ENCODE measurements around the gene PRKAR1A. TPM values are rescaled to one million over a fixed set of nuclear protein-coding genes. Genes with fewer than 3 reads are reported as not detected.
A peak's percentile ranks its signal among the peaks of the same experiment; 100 is the strongest.
"Not testable (repeated sequence)": the region's sequence is repeated elsewhere in the genome, so short reads cannot be mapped to it uniquely, and the experiment has no call there.

The PRKAR1A gene
- total and polyA plus RNA-seq, 8 donors, result 22.6 to 137 (median 74.7) TPM

GRCh38 chr17:68514831-68515635 is 2.8 kb downstream of the PRKAR1A start:
- Histone ChIP-seq H3K4me1 (peaks cover 0 to 26% (median 8%) of the 10 kb centered on the region in 3 donors), H3K36me3 (peaks cover 0 to 9% (median 5%) of the 10 kb centered on the region in 3 donors), H3K27me3 (no peaks in the 10 kb centered on the region), H3K4me3 (peak overlapping the region in 1 of 4 donors; percentile 13), H3K9me3 (no peaks in the 10 kb centered on the region), H3K27ac (peak overlapping the region in 1 of 4 donors; percentile 48)
- ATAC-seq (no peak), DNase-seq (no peak), FAIRE-seq (no peak)
- 56 to 57% methylated on average over 15 of the region's 15 CpGs for WGBS, 2 donors
- TF ChIP-seq, protein P1, sequence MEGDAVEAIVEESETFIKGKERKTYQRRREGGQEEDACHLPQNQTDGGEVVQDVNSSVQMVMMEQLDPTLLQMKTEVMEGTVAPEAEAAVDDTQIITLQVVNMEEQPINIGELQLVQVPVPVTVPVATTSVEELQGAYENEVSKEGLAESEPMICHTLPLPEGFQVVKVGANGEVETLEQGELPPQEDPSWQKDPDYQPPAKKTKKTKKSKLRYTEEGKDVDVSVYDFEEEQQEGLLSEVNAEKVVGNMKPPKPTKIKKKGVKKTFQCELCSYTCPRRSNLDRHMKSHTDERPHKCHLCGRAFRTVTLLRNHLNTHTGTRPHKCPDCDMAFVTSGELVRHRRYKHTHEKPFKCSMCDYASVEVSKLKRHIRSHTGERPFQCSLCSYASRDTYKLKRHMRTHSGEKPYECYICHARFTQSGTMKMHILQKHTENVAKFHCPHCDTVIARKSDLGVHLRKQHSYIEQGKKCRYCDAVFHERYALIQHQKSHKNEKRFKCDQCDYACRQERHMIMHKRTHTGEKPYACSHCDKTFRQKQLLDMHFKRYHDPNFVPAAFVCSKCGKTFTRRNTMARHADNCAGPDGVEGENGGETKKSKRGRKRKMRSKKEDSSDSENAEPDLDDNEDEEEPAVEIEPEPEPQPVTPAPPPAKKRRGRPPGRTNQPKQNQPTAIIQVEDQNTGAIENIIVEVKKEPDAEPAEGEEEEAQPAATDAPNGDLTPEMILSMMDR (IDR thresholded peaks at IDR 0.05), result no peak
- intact Hi-C loops (cut with DNase I), result no loop called here

DNA sequence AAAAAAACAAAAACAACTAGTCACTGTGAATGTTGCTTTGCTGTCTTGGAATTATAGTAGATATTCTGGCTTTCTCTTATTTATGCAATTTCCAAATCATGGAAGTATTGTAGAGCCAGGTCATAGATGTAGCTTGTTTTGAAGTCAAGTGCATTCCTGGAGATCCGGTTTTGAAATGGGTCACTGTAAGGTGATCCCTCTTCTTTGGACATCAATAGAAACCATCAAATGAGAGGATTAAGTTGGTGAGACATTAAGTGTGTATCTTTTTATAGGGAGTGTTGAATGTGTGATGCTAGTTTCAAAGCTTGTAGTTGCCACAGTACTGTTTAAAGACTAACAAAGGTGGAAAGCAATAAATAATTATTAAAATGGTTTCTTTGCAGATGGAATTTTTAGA is 4.5 kb downstream of the PRKAR1A start:
- Histone ChIP-seq H3K9me3 (no peaks in the 10 kb centered on the region), H3K4me3 (no peak overlapping the region), H3K27ac (no peak overlapping the region), H3K4me1 (peaks cover 0 to 19% (median 8%) of the 10 kb centered on the region in 3 donors), H3K27me3 (no peaks in the 10 kb centered on the region), H3K36me3 (peaks cover 0 to 9% (median 5%) of the 10 kb centered on the region in 3 donors)
- no peak for DNase-seq
- TF ChIP-seq, protein P1 (IDR thresholded peaks at IDR 0.05), result no peak
- intact Hi-C loops (cut with DNase I), result no loop called here
- no peak for ATAC-seq
- no peak for FAIRE-seq
- 60 to 81% methylated on average over 1 of the region's 1 CpG for WGBS, 2 donors

GRCh38 chr17:68517605-68518004 is 5.4 kb downstream of the PRKAR1A start:
- H3K27ac ChIP-seq; H3K36me3 ChIP-seq; DNase-seq; H3K4me3 ChIP-seq; intact Hi-C loops (cut with DNase I); FAIRE-seq; H3K9me3 ChIP-seq; H3K27me3 ChIP-seq; ATAC-seq: not testable (repeated sequence)
- H3K4me1 ChIP-seq, result peaks cover 0 to 19% (median 8%) of the 10 kb centered on the region in 3 donors
- WGBS, 2 donors, result 91 to 94% methylated on average over 3 of the region's 3 CpGs

DNA sequence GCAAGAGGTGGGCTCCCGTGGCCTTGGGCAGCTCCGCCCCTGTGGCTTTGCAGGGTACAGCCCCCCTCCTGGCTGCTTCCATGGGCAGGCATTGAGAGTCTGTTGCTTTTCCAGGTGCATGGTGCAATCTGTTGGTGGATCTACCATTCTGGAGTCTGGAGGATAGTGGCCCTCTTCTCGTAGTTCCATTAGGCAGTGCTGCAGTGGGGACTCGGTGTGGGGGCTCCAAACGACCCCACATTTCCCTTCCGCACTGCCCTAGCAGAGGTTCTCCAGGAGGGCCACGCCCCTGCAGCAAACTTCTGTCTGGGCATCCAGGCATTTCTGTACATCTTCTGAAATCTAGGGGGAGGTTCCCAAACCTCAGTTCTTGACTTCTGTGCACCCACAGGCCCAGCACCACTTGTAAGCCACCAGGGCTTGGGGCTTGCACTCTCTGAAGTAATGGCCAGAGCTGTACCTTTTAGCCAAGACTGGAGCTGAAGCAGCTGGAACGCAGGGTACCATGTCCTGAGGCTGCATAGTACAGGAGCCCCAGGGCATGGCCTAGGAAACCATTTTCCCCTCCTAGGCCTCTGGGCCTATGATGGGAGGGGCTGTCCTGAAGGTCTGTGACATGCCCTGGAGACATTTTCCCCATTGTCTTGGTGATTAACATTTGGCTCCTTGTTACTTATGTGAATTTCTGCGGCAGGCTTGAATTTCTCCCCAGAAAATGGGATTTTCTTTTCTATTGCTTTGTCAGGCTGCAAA is 6.0 kb downstream of the PRKAR1A start:
- ATAC-seq, result no peak
- Histone ChIP-seq H3K4me3 (no peak overlapping the region), H3K36me3 (peaks cover 0 to 10% (median 5%) of the 10 kb centered on the region in 3 donors), H3K4me1 (peaks cover 0 to 19% (median 8%) of the 10 kb centered on the region in 3 donors), H3K27me3 (no peaks in the 10 kb centered on the region), H3K9me3 (no peaks in the 10 kb centered on the region), H3K27ac (no peak overlapping the region)
- no peak for DNase-seq
- WGBS, 2 donors, result 92 to 95% methylated on average over 9 of the region's 9 CpGs
- intact Hi-C loops (cut with DNase I), result no loop called here
- TF ChIP-seq, protein P1 (IDR thresholded peaks at IDR 0.05), result no peak
- FAIRE-seq, result no peak

GRCh38 chr17:68519051-68519450 is 6.8 kb downstream of the PRKAR1A start:
- ATAC-seq; H3K9me3 ChIP-seq; H3K27ac ChIP-seq; H3K4me3 ChIP-seq; FAIRE-seq; H3K27me3 ChIP-seq; DNase-seq; intact Hi-C loops (cut with DNase I): not testable (repeated sequence)
- 88 to 93% methylated on average over 3 of the region's 3 CpGs for WGBS, 2 donors
- peaks cover 0 to 18% (median 5%) of the 10 kb centered on the region in 3 donors for H3K36me3 ChIP-seq
- peaks cover 0 to 18% (median under 1%) of the 10 kb centered on the region in 3 donors for H3K4me1 ChIP-seq

Measured in pancreas (tissue), 10 donors.